ENCODE results near the gene PHC2.

DNA sequence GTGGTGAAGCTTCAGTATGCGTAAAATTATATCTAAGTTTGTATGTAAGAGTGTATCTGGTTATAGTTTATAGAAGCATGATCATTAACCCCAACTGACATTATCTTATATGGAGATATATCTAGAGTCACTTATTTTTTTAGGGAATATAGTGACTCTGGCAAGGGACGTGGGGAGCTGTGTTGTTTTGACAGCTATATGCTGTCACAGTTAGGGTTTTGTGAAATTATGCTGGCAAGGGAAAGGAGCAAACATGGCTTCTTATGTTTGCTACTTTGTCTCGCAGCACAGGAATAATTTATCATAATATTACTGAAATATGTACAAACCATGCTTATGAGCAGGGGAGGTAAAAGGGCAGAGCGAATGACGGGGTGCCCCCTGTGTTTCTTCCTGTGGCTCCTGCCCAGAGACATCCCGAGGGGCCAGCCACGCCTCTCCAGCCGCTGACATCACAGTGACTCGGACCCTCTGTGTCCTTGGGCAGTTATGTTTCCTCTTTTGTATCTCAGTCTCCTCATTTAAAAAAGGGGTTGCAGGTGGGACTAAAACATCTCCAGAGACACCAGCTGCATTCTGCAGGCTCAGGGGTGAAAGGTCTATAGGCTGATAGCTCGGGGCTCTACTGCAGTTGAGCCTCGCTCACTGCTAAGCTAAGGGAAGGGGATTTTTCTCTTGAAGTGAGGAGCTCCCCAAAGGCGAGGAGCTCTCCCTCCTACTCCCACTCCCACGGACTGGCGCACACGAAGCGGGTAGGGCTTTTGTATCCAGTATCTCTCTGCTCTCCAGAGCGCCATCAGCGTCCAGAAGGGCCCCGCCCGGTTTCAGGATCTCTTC is 124.9 kb downstream of the PHC2 start:
- TF ChIP-seq POLR2A (IDR thresholded peaks at IDR 0.05): no peak
- TF ChIP-seq, protein P1, sequence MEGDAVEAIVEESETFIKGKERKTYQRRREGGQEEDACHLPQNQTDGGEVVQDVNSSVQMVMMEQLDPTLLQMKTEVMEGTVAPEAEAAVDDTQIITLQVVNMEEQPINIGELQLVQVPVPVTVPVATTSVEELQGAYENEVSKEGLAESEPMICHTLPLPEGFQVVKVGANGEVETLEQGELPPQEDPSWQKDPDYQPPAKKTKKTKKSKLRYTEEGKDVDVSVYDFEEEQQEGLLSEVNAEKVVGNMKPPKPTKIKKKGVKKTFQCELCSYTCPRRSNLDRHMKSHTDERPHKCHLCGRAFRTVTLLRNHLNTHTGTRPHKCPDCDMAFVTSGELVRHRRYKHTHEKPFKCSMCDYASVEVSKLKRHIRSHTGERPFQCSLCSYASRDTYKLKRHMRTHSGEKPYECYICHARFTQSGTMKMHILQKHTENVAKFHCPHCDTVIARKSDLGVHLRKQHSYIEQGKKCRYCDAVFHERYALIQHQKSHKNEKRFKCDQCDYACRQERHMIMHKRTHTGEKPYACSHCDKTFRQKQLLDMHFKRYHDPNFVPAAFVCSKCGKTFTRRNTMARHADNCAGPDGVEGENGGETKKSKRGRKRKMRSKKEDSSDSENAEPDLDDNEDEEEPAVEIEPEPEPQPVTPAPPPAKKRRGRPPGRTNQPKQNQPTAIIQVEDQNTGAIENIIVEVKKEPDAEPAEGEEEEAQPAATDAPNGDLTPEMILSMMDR (IDR thresholded peaks at IDR 0.05): no peak

Measured in heart left ventricle (tissue), 13 donors.